ENCODE results near the gene AGMO. TPM values are rescaled to one million over a fixed set of nuclear protein-coding genes. Genes with fewer than 3 reads are reported as not detected.

AGMO gene
- total RNA-seq, 1 donor from 2014 or later: not detected

- H3K4me3 ChIP-seq (ENCODE audit: low read depth, low read length): no peak overlapping the region
- TF ChIP-seq CTCF (conservative IDR thresholded peaks at IDR 0.05; ENCODE audit: low read depth, low read length): no peak
- DNase-seq (ENCODE audit: low read depth): no peak
These were observed 316.0 kb downstream of the AGMO start for GRCh38 chr7:15245831-15246230.

DNA sequence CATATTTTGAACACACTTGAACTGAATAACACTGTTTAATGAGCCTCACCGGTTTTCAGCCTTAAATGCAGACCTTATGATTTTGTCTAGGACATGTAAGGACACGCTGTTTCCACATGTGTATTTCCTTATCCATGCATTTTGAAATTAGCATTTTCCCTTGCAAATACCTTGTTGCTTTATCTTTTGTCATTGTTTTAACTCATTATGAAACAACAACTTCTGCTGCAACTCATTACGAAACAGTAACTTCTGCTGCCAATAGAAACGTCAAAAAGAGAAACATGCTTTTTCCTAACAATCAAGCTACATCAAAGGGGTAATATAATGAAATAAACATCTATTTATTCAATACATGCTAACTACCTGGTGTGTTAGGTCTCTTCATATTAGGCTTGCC is 322.0 kb downstream of the AGMO start:
- DNase-seq (ENCODE audit: low read depth): no peak
- H3K4me3 ChIP-seq (ENCODE audit: low read depth, low read length): no peak overlapping the region
- no peak for TF ChIP-seq CTCF (conservative IDR thresholded peaks at IDR 0.05; ENCODE audit: low read depth, low read length)

DNA sequence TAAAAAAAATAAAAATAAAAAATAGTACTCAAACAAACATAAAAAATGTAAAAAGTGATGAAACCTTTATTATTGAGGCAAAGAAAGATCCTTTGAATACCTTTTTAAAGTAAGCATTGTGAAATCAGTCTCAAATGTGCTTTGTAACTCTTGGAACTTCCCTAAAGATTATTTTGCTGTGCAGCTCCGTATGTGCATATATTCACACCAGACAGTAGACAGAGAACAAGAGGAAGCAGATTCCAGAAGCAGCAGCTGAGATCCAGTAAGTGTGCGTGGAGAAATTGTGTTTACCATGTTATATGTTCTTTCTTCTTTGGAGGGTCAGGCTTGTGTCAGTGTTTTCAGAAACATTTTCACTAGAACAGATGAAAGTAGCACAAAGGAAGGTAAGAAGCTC is 324.9 kb downstream of the AGMO start:
- DNase-seq (ENCODE audit: low read depth): no peak
- TF ChIP-seq CTCF (conservative IDR thresholded peaks at IDR 0.05; ENCODE audit: low read depth, low read length): no peak
- H3K4me3 ChIP-seq (ENCODE audit: low read depth, low read length): no peak overlapping the region

GRCh38 chr7:15234431-15234830 is 327.4 kb downstream of the AGMO start:
- no peak for TF ChIP-seq CTCF (conservative IDR thresholded peaks at IDR 0.05; ENCODE audit: low read depth, low read length)
- H3K4me3 ChIP-seq (ENCODE audit: low read depth, low read length): no peak overlapping the region
- DNase-seq (ENCODE audit: low read depth): no peak

DNA sequence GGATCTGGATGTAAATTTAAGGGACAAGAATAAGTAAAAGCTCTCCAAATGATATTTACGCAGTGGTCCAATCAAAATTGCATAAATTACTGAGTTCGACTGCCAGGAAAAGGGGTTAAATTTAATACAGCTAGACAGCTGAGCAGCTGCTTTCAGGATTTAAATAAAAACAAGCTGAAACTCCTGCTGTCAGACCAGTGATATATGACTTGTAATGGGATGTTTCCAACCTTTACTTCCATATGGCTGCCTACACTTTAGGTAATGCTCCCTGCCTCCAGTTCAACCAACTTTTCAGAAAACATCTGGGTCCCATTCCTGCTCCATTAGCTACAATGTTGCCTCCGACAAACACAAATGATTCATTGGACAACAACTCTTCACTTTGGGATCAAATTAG is 333.0 kb downstream of the AGMO start:
- no peak overlapping the region for H3K4me3 ChIP-seq (ENCODE audit: low read depth, low read length)
- DNase-seq (ENCODE audit: low read depth): no peak
- no peak for TF ChIP-seq CTCF (conservative IDR thresholded peaks at IDR 0.05; ENCODE audit: low read depth, low read length)

- no peak for TF ChIP-seq CTCF (conservative IDR thresholded peaks at IDR 0.05; ENCODE audit: low read depth, low read length)
- DNase-seq (ENCODE audit: low read depth): no peak
- H3K4me3 ChIP-seq (ENCODE audit: low read depth, low read length): no peak overlapping the region
These were observed 335.8 kb downstream of the AGMO start for GRCh38 chr7:15225981-15226380.

DNA sequence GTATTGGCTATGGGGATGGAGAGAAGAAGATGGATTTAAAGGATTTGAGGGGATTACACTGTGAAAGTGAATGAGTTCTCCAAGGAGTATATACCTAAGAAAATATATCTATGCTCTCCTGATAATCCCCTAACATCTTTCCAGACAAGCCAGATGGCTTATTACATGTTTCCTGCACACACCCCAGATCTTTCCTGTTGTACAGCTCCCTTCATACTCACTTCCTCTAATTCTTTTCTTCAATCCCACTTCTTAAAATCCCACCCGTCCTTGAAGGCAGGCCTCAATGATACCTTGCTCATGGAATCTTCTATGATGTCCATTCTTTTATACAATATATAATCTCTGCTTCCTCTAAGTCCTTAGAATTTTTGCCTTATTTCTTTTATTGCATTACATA is 342.1 kb downstream of the AGMO start:
- no peak for TF ChIP-seq CTCF (conservative IDR thresholded peaks at IDR 0.05; ENCODE audit: low read depth, low read length)
- DNase-seq (ENCODE audit: low read depth): no peak
- H3K4me3 ChIP-seq (ENCODE audit: low read depth, low read length): no peak overlapping the region
